NCI-H2029 treated with DMSO at 0.1 percent for 48 hours (cell line): ENCODE measurements around the gene RETSAT.

Experiments
- DNase-seq: peaks from one replicate; lab custom pipeline; 2025; lab: John Stamatoyannopoulos, UW

Gene RETSAT

DNA sequence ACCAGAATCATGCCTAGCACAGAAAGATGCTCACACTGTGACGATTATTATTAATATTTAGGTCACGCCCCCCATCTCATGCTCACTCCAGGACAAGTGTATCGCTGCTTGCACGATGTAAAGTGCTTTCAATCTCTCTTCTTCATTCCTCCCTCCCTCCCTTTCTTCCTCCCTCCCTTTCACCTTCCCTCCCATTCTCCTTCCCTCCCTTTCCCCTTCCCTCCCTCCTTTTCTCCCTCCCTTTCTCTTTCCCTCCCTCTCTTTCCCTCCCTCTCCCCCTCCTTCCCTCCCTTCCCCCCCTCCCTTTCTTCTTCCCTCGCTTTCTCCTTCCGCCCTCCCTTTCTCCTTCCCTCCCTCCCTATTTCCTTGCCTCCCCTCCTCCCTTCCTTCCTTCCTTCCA lies 46.1 kb downstream of the RETSAT start:
- no peak for DNase-seq

DNA sequence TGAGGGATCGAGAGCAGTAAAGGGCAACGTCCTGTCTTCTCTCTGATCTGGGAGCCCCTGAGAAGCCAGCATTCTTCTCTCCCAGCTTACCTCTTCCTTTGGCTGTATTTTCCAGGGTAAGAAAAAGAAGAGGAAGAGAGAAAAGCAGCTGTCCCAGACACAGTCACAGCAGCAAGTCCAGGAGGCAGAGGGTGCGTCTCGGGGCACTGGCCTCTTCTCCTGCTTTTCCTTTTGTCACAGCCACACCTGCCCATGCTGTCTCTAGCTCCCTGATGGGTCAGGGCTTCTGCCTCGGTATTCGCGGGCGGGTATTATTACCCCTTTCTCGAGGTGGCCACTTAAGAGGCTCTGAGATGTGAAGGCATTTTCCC lies 46.8 kb downstream of the RETSAT start:
- DNase-seq: no peak

DNA sequence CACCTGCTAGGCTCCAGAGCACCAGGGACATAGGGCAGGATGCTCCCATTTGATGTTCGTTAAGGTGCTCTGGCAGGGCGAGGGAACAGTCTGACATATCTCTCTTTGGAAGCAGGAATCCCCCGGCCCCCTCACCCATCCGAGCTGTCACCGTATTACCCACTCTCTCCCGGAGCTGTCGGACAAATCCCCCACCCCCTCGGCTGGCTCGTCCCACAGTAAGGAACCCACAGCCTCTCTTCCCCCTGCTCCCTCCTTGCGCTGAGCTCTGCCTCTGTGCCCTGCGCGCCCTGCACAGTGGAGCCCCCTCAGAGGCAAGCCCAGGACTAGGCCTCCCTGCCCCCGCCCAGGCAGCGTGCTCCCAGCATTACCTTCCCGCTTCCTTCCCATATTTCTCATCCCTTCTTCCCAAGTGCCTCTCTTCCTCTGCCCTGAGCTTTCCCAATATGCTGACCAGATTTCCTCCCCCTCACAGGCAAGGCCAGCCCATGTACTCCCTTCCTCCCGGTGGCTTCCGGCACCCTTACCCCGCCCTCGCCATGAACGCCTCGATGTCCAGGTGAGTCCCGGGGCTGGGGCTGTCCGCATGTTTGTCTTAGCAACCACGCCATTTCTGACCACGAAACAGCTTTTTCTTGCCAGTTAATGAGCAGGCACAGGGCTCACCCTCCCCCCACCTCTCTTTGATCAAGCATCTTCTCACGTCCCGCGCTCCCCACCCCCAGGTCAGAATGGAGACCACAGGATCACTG lies 50.4 kb downstream of the RETSAT start:
- no peak for DNase-seq

DNA sequence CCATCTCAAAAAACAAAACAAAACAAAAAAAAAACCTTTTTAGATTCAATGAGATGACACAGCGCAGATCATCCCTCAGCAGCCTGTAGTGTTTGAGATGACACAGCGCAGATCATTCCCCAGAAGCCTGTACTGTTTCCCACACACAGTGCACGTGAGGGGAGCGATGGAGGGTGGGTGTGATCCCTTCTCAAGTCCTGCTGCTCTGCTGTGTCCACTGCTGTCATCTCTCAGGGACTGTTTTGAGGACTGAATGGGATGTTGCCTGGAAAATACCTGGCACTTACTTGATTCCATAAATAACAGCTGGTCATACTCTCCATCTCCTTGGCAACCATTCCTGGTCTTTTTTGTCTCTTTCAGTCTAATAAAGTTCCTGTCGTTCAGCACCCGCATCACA lies 52.2 kb downstream of the RETSAT start:
- no peak for DNase-seq
